Measurements from ENCODE around the gene TBC1D22A.

DNA sequence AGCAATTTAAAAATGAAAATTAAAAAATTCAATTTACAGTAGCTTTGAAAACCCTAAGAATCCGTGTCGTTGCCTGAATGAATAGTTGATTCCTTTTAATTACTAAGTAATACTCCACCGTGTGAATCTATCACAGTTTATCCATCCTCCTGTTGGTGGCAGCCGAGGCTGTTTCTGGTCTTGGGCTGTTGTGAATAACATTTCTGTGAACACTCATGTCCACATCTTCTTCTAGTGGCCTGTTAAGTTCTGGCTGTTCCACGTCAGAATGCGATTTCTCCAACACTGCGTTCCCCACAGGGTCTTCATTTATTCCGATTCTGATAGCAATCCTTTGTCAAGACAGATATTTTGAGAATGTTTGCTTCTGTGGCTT lies 223.0 kb downstream of the TBC1D22A start:
- TF ChIP-seq, protein P1, sequence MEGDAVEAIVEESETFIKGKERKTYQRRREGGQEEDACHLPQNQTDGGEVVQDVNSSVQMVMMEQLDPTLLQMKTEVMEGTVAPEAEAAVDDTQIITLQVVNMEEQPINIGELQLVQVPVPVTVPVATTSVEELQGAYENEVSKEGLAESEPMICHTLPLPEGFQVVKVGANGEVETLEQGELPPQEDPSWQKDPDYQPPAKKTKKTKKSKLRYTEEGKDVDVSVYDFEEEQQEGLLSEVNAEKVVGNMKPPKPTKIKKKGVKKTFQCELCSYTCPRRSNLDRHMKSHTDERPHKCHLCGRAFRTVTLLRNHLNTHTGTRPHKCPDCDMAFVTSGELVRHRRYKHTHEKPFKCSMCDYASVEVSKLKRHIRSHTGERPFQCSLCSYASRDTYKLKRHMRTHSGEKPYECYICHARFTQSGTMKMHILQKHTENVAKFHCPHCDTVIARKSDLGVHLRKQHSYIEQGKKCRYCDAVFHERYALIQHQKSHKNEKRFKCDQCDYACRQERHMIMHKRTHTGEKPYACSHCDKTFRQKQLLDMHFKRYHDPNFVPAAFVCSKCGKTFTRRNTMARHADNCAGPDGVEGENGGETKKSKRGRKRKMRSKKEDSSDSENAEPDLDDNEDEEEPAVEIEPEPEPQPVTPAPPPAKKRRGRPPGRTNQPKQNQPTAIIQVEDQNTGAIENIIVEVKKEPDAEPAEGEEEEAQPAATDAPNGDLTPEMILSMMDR (IDR thresholded peaks at IDR 0.05; ENCODE audit: low read length) = no peak
- TF ChIP-seq EZH2 (IDR thresholded peaks at IDR 0.05; ENCODE audit: borderline replicate concordance, low read length) = no peak
